ENCODE results near the gene ZNF678.

Gene ZNF678

DNA sequence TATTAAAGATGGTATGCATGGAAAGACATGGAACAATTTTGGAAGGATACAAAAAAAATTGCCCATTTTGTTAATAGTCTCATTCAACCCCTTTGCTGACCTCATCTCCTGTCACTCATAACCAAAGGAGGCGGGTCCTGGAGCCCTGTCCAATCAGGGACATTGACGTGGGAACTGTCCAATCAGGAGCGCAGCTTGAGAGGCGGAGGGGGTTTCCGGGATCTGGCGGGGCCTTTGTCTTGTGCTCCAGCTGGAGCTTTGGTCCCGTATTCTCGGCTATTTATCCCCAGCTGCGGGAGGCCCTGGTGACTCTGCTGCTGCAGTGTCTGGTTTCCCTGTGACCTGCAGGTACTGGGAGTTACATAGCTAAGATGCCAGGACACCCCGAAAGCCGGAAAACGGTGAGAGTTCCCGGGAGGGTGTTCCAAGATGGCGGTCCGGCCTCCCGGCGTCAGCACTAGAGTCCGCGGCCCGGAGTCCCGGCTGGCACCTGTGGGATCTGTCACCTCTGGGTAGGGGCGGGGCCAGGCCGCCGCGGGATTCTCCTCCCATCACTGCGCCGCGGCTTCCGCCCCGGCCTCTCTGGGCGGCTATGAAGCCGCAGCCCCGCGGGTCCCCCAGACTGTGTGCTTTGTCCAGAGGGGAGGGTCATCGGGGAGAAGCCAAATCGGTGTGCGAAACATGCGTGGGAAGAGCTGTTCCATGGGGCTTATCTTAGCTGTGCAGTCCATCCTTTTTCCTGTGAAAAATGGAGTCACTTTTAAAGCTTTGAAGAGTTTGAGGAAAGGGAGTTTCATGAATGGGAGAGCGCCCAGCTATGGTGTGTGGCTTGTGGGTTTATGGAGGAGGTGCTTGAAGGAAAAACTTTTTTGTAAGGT, at the start of gene ZNF678:
ZNF678 (plus strand) TSS at position 233 of the 878 bp plus-strand sequence. CDS start 87,436 bp downstream, outside the sequence.
- peak; percentile 82 for DNase-seq (ENCODE audit: low read depth)

DNA sequence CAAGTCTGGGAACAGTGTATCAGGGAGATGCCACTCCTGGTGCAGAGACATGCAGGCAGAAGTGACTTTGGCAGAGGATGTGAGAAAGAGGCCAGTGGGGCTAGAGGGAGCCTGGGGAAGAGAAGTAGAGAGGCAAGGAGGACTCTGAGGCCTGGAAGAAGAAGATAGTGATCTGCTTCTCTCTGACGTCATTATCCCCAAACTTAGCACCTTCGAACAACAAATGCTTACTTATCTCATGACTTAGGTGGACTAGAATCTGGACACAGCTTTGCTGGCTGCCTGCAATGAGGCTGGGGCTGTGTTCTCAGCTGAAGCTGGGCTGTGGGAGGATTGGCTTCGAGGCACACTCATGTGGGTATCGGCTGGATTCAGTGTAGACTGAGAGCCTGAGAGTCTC, 44.5 kb upstream of the ZNF678 start:
- no peak for DNase-seq (ENCODE audit: low read depth)

DNA sequence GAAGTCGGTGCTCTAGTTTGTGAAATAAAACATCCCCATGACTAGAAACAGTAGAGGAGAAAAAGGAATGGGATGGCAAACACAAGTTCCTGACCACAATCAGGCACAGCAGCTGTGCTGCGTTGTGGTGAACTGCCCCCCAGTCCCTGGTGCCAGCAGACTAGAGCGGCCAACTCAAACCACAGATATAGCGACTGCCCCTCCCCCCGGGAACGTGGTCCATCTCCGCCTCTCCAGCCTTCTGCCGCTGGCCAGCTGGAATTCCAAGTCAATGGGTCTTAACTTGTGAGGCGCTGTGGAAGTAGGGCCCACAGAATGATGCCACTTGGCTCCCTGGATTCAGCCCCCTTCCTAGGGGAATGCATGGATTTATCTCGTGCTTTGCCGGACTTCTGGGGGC, 41.6 kb upstream of the ZNF678 start:
- no peak for DNase-seq (ENCODE audit: low read depth)

DNA sequence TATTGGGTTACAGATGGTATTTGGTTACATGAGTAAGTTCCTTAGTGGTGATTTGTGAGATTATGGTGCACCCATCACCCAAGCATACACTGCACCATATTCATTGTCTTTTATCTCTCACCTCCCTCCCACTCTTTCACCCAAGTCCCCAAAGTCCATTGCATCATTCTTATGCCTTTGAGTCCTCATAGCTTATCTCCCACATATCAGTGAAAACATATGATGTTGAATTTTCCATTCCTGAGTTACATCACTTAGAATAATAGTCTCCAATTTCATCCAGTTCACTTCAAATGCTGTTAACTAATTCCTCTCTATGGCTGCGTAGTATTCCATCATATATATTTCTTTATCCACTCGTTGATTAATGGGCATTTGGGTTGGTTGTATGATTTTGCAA, 36.8 kb upstream of the ZNF678 start:
- DNase-seq (ENCODE audit: low read depth) = no peak

DNA sequence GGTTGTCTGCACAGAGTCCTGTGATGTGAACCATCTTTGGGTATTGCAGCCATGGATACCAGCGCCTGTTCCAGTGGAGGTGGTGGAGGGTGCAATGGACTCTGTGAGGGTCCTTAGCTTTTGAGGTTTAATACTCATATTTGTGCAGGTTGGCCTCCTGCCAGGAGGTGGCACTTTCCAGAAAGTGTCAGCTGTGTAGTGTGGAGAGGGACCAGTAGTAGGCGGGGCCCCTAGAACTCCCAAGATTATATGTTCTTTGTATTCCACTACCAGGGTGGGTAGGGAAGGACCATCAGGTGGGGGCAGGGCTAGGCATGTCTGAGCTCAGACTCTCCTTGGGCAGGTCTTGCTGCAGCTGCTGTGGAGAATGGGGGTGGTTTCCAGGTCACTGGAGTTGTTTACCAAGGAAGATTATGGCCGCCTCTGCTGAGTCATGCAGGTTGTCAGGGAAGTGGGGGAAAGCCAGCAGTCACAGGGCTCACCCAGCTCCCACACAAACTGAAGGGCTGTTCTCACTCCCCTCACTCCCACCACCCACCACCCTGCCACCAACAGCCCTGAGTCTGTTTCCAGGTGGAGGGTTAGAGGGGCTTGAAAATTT, 31.2 kb upstream of the ZNF678 start:
- peak; percentile 5 for DNase-seq (ENCODE audit: low read depth)

DNA sequence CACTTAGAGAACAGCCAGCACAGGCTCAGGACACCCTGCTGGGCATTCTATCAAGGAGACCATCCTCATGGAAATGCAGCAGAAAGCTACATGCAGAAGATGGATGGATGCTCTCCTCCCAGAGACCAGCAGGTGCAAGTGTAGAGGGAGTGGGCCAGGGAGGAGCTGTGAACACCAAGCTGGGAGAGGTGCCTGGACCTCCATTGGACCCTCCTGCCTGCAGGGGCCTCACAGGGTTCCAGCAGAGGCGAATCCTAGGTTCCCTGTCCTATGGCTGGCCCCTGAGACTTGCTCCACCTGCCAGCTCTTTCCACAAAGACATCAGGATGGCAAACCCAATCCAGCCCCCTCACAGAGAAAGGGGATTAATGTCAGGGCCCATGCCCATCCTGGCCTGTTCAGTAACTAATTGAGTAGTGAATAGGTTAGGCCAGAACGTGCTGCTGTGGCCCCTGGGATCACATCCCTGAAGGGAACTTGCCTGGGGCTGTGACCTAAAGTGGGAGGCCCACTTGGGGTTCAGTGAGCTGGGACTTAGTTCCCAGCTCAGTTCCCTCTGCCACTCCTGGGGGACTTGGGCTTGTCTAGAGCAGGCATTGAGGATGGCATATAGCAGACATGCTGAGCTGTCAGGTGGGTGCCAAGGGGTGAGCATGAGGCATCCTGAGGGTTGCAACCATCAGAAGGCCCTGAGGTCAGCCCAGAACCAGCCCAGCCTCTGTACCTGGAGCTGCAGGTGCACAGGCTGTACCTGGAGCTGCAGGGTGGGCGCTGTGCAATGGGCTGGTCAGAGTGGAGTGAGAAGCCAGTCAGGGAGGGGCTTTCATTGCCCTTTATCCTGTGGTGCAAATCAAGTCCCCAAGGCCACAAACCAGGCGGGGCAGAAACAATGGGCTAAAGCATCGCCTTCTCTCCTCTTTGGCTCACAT, 22.9 kb upstream of the ZNF678 start:
- DNase-seq (ENCODE audit: low read depth) = no peak

DNA sequence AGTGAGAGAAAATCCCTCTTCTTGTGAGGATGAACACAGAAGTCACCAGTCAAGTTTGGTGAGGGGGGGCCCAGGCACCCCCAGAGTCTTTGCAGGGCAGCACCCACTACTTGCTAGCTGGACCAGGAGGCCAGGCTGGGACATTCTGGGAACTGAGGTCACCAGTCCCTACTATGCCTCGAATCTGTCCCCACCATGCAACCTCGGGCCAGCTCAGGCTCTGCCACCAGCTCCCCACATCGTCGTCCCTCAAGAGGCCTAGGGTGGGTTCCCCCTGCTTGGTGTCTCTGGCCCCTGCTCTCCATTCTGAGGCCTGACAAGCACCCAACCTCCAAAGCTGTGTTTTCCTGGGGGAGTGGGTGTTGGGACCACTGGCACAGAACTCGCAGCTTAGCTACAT, 22.2 kb upstream of the ZNF678 start:
- DNase-seq (ENCODE audit: low read depth) = no peak

DNA sequence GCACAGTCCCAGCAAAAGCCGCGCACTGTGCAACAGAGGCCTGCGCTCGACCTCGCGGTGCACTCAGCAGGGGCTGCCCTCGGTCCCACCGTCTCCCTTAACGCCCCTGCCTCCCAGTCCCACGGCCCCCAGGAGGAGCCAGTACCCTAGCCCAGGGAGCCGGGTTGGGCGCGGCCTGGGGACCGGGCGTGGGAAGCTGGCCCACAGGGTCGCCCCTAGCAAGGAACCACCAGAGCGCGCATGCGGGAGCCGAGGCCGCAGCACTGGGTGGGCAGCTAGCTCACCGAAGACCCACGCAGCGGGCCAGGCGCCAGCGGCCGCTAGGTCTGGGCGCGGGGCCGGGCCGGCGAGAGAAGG, 21.6 kb upstream of the ZNF678 start:
- DNase-seq (ENCODE audit: low read depth) = no peak

DNA sequence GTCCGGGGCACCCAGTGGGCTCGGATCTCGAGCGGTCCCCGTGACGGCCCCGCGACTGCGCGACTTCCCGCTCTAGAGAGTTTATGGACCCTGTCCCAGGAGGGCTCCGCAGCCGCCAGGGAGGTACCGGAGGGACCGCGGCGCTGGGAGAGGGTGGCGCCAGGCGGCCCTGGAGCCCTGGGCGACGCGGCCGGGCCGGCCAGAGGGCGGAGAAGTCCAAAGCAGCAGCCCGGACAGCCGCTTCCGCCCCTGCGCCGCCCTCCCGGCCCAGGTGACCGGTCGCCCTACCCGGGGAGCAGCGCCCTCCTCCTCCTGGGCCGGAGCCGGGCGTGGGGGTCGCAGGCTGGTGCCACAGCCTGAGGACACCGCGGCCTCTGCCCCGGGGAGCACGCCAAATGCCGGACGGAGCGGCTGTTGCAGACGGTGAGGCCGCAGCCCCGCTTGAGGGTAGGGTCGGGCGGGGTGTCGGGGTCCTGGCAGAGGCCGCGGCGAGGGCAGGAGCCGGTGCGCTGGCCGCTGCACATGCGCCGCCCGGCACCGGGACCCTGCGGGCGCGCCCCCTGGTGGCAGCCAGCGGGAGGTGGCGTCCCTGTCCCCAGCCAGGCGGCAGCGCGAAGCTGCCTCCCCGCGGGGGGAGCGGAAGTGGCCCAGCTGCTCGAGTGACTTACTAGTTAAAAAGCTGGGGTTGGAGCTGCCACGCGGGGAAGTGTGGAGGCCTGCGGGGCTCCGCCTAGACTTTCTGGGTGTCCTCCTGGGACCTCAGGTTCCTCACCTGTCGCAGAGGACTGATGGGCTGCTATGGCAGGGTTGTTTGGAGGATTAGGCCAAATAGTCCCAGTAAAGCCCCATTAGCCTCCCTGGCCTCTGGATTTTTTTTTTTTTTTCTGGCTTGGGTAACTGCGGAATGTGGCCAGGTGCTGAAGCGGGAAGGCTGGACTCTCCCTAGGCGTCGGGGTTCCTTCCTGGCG, 20.9 kb upstream of the ZNF678 start:
- DNase-seq (ENCODE audit: low read depth) = peak; percentile 24

DNA sequence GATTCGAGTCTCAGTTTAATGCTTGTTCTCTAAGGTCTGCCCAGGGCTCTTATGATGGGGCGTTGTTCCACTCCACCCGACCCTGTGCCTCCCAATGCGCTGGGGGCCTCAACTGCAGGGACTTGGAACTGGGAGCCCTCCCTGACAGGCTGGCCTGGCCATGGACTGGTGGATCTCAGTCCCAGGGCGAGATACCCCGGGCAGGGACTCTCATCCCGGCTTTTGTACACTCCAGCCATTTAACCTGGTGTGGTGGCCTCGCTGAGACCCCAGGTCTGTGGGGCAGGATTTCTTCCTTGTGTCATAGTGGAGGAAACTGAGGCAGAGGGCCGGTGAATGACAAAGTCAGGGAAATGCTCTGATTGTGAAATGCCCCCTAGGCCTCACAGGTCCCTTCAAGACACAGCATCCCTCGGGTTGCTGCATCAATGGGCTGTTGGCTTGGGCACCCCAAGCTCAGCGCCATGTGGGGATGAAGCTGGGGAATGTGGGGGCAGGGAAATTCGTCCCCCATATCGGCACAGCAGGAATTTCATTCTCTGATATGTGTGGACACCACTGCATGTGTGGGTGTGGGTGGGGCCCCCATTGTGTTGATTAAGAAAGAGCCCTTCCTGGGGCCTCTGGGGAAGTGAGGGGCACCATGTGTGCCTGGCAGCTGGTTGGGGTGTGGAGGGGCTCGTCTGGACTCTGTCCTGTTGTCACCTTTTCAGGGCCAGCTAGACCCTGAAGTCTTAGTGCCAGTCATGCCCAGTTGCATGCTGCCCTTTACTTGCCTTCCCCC, 19.9 kb upstream of the ZNF678 start:
- DNase-seq (ENCODE audit: low read depth) = no peak

DNA sequence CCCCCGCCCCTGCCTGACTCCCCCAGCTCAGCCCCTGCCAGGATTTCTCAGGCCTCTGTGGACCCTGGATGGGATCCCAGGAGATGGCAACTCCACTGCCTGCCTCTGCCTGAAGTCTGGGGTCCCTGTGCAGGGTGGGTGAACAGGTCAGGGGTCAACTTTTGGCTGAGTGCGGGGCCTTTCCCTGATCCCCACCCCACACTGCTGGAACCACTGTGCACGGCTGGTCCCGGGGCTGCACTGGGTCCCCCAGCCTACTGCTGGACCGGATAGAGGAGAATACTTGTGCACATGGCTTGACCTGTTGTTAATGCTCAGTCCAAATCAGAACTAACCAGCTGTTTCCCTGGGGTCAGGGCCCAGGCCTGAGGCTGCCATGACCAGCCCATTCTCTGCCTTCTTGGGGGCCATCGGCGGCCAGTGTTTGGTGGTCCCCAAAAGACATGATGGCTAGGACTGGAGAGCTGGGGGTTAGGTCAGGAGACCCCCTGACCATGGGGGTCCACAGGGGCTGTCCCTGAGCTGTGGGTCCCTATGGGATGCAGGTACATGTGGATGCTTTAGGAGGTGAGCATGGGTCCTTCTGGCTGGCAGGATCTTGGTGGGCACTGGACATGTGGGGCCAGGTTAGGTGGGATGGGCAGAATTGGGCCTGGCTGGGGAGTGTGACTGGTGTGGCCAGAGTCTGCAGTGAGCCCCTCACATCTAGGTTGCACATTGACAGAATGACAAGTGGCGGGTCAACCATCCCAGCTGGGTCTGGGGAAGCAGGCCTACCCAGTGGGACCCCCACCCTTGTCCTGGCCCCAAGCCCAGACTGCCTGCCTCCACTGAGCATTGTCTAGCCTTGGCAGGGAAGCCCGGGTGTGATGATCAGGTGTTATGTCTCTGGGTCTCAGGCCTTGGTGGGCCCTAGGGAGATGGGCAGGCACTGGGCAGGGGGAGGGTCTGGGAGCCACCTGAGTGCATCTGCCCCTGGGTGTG, 19.0 kb upstream of the ZNF678 start:
- no peak for DNase-seq (ENCODE audit: low read depth)

DNA sequence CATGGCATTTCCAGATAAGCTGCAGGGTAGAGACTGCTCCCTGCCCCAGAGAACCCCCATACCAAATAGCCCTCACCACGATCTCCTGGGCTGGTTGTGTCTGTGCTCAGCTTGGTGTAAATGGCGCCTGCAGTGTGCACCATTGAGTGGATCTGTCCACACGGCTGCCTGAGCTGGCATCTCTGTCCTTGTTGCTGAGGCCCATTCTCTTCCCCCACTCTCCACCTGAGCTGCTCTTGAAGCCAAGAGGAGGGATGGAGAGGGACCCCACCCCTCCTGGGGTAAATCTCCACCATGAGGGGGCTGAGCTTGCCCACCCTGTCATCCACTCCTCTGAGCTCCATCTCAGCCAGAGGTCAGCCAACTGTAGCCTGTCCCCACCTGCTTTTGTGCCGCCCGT, 18.0 kb upstream of the ZNF678 start:
- no peak for DNase-seq (ENCODE audit: low read depth)

DNA sequence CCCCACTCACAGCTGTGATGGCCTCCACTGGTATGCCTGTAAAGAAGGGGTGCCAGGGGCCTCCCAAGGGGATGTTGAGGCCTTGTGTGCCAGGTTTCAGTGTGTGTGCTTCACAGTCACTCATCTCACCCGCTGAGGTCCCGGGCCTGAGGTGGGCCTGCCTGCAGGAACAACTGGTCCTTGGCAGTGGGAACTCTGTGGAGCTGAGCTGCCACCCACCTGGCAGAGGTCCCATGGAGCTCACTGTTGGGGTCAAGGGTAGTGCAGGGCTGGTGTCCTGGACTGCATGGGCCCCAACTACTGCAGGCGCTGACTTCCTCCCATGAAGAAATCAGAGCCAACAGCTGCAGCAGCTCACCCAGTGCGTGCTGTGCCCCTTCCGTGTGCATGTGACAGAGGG, 17.3 kb upstream of the ZNF678 start:
- DNase-seq (ENCODE audit: low read depth) = no peak

DNA sequence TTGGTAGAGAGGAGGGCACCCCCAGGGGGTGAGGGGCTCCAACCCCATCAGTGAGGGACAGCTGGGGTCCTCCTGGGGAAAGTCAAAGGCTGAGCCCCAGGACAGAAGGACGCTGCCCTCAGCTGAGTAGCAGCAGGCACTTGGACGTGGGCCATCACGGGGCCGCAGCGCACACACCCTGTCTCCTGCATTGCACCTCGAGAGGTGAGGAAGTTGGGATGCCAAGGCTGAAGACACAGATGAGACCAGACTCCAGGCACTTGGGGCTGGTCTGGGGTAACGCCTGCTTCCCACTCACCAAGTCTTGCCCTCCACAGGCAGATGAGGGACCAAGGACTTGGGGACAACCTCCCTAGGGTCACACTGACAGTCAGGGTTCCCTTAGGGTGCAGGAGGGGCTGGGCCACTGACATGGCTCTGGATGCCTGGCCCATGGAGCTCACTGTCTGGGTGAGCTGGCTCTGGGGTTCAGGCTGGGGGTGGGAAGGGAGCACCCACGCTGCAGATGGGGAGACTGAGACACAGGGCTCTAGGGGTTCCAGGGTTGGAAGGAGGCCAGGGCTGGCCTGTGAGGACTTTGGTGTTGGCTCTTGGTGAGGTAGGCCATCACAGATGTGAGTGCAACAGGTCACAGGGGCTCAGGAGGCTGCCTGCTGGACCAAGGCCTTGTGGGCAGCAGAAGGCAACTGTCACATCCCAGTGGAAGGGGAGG, 16.6 kb upstream of the ZNF678 start:
- no peak for DNase-seq (ENCODE audit: low read depth)

DNA sequence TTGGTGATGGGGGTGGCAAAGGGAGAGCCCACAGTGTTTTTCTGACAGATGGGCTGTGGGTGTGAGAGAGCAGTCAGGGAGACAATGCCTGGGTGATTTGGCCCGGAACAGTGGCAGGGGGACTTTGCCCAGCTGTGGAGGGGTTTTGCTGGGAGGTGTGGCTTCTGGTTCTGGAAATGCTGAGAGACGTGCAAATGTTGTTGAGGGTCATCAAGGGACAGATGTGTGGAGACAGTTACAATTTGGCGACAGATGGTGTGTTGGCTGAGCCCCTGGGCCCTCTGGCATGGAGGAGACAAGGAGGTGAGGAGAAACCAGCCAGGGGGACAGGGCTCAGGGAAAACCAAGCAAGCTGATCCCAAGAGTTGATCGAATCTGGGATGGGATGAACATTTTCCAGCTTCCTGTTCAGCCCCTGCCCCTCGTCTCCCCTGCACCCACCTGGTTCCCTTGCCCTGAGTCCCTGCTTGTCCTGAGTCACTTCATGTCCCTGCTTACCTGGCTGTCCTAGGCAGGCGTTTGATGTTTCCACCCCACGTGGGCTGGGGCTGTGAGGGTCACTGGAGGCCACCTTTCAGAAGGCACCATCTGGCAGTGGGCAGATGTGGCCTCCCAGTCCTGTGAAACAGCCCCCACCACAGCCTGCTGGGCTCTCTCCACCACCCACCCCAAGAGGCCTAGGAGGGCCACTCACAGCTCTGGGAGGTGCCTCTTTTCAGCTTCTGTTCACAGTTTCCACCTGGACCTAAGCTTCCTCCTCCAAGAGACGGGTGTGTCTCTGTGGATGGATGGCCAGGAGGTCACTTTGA, 15.8 kb upstream of the ZNF678 start:
- no peak for DNase-seq (ENCODE audit: low read depth)

DNA sequence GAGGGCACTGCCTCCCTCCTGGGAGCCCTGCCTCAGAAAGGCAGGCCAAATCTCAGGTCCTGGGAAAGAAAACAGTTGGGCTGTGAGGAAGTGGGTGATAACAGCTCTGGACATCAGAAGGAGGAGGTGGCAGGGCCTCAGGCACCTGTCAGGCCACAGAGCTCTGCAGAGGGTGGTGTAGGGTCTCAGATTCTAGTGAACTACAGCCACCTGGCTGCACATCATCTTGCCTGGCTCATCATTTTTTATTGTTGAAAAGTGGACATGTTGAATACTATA, 15.3 kb upstream of the ZNF678 start:
- DNase-seq (ENCODE audit: low read depth) = no peak

DNA sequence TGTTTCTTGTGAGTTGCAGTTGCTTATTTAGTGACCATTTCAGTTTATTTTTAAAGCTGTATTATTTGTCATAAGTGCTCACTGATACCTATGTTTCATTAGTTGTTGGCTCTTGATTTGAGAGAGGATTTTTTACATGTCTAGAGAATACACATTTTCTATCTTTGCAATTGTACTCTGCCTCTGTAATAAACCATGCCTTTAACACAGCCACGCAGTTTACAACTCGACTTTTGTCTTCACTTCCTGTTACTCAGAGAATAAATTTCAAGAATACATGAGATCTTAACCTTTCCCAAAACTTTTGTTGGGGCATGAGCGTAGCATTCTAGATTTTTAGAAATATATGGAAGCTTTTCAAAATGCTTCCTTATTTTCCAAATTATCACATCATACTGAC, 14.9 kb upstream of the ZNF678 start:
- DNase-seq (ENCODE audit: low read depth) = no peak

DNA sequence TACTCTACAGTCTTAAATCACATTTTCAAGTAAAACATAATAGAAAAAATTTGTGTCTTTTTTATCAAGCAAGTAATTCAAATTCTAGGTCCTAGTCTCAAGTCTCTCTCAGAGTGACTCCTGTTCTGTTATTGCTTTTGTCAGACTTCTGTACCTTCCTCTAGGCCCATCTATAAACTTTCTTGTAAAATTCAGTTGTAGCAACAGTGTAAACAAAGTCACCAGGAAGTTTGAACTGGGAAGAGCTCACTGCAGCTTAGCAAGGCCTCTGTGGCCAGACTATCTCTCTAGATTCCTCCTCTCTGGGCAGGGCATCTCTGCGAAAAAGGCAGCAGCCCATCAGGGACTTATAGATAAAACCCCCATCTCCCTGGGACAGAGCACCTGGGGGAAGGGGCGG, 13.5 kb upstream of the ZNF678 start:
- no peak for DNase-seq (ENCODE audit: low read depth)

All from non-pigmented ciliary epithelial cell (primary cell).